ENCODE results near the gene FTCD.

GRCh38 chr21:46184625-46185555, 29.5 kb upstream of the FTCD start:
- TF ChIP-seq CTCF (IDR thresholded peaks at IDR 0.05): no peak
- TF ChIP-seq POLR2AphosphoS5 (IDR thresholded peaks at IDR 0.05; ENCODE audit: low read depth, low read length): no peak
- no peak for TF ChIP-seq REST (IDR thresholded peaks at IDR 0.05; ENCODE audit: insufficient read depth in 1 of 2, low read depth in 2 of 2, low read length in 1 of 2)
- TF ChIP-seq TCF7L2 (IDR thresholded peaks at IDR 0.05; ENCODE audit: low read depth, low read length): no peak
- no peak for TF ChIP-seq SIN3A (IDR thresholded peaks at IDR 0.05; ENCODE audit: borderline replicate concordance, insufficient read depth, low read depth, low read length)

All from Panc1 (cell line).